Right lobe of liver (tissue), 4 donors: ENCODE results near the gene CENPP.

Experiments used
- POLR2A ChIP-seq: fragments of 450-650 bp; IDR thresholded peaks from one replicate; pipeline ENCODE4 v1.6.1; 2017; ENCODE audit warnings: antibody characterized with exemption, mild to moderate bottlenecking
- TF ChIP-seq, protein P1 (sequence below), 4 donors: fragments of 200-600 bp in 3 of 4; fragments of 450-650 bp in 1 of 4; IDR thresholded peaks; one replicate each; pipeline versions ENCODE4 v1.5.1 to v1.8.0; 2016 to 2022; ENCODE audit warnings: antibody characterized with exemption in 4 of 4, mild to moderate bottlenecking in 2 of 4
- donor health status: DM: no; HTN: no; CAD: no.
- donor health status: DM: no; HTN: no; CAD: no.
- donor health status: DM: no; HTN: yes; CAD: no.

DNA sequence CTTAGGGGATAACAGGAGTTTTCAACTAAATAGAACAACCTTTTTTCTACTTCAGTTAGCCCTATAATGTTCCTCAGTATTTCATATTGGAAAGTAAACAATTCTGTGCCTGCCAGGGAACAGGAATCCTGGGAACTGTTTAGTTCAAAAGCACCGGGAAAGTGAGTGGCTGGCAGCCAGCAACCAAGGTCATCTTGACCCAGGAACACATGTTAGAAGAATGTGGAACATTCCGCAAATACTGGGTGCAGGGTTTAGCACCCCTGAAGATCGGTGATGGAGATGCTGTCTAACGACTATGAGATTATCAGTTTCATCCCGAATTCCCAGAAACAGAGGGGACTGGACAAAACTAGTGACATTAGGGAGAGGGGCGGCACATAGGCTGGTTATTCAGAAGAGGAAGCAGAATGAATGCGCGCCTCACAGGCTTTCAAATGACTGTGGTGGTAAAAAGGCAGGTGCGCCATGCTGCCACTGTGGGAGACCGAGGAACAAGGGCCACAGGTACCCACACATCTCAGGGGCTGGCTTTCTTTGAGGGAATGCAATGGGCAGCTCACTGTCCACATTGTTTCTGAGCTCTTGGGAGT is 293.0 kb downstream of the CENPP start:
- no peak for TF ChIP-seq POLR2A
- TF ChIP-seq, protein P1, sequence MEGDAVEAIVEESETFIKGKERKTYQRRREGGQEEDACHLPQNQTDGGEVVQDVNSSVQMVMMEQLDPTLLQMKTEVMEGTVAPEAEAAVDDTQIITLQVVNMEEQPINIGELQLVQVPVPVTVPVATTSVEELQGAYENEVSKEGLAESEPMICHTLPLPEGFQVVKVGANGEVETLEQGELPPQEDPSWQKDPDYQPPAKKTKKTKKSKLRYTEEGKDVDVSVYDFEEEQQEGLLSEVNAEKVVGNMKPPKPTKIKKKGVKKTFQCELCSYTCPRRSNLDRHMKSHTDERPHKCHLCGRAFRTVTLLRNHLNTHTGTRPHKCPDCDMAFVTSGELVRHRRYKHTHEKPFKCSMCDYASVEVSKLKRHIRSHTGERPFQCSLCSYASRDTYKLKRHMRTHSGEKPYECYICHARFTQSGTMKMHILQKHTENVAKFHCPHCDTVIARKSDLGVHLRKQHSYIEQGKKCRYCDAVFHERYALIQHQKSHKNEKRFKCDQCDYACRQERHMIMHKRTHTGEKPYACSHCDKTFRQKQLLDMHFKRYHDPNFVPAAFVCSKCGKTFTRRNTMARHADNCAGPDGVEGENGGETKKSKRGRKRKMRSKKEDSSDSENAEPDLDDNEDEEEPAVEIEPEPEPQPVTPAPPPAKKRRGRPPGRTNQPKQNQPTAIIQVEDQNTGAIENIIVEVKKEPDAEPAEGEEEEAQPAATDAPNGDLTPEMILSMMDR (IDR thresholded peaks at IDR 0.05), result no peak
